Right ventricle myocardium superior (tissue), 1 donor: ENCODE measurements around the gene CD9. TPM values are rescaled to one million over a fixed set of nuclear protein-coding genes. Genes with fewer than 3 reads are reported as not detected.

Experiments used
- ATAC-seq: fragments of 200-7000 bp; cut with Tn5 transposase; one replicate; pipeline ENCODE4 v1.9.1; 2020; ENCODE audit warnings: mild to moderate bottlenecking; ENCODE audit not compliant: poor library complexity
- DNase-seq: peaks from one replicate; pipeline ENCODE4 v3.0.0-alpha.2; 2020
- intact Hi-C: fragments of 100-400 bp; cut with DNase I; formaldehyde crosslinking; loops from one replicate; pipeline ENCODE4 v1.11.2; 2022
- total RNA-seq: library from RNA; stranded (reverse); fragmentation: NEBNext Ultra II Directional; extraction: Animal tissue kit (Norgen Biotek cat#: 25700); gene quantifications from one replicate; pipeline ENCODE4 v1.2.1, GENCODE V29; 2021
- donor health status: DM: no; HTN: yes; CAD: no; lungs with severe emphysema.

CD9 gene
- total RNA-seq, 1 donor from 2014 or later, result 51.9 TPM

DNA sequence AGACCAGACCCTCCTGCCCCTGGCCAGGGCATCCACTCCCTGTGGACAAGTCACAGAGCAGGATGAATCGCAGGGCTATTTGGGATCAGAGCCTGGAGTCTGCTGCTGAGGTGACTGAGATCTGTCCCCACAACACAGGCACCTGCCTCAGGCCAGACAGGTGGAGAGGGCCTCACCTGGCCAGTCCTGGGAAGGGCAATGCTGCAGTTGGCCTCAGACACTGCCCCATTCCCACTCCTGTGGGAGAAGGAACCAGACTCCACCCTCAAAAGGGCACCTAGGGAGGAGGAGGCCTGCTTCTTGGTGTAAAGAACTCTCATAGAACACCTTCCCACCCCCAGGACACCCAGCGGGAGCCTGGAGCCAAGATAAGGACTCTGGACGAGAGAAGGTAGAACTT, 62.0 kb downstream of the CD9 start:
- intact Hi-C loops, result no loop called here
- ATAC-seq (no peak), DNase-seq (no peak)

DNA sequence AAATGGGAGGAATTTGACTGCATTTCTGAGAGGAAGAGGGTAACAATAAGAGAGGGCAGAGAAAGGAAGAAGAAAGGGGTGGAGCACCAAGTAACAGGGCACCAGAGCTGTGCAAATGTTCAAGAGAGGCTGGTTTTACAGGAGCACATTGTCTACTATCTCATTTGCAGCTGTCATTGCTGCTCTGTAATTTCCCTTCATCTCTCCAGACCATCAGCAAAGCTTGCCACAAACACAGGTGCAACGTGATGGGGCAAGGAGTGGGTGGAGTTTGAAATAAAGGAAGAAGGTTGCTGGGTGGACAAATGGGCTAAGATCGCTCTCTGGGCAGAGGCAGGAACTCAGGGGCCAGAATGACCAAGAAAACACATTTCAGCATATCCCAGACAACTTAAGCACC, 62.4 kb downstream of the CD9 start:
- ATAC-seq (no peak), DNase-seq (no peak)
- intact Hi-C loops, result no loop called here

DNA sequence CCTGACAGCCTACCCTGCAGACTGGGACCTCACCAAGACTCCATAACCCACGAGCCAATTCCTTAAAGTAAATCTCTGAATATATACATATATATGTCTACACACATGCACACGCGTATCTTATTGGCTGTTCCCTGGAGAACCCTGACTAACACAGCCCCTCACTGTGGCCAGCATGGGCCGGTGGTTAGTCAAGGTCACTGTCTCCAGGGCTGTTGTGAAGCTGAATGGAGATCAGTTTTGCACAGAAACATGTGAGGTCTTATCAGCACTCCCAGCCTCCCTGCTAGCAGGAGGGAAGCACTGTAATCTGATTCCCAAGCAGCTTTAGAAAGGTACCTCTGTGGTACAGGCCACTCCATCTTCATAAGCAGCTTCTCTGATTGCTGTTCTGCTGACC, 63.7 kb downstream of the CD9 start:
- intact Hi-C loops, result no loop called here
- ATAC-seq (no peak), DNase-seq (no peak)

- intact Hi-C loops, result no loop called here
- ATAC-seq (no peak), DNase-seq (no peak)
Measured at GRCh38 chr12:6264402-6265037, 64.3 kb downstream of the CD9 start.

DNA sequence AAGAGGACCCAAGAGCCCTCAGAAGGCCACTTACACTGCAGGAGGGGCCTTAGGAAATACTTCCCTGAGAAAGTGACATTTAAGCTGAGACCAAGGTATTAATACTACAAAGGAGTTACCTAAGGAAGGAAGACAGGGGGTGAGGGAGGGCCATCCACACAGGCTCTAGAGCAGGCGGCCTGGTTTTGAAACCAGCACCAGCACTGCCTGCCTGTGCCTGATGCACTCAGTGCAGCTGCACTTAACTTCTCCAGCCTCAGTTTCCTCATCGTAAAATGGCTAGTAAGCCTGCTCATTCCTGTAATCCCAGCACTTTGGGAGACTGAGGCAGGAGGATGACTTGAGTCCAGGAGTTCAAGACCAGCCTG, 64.8 kb downstream of the CD9 start:
- DNase-seq (no peak), ATAC-seq (no peak)
- intact Hi-C loops, result no loop called here

DNA sequence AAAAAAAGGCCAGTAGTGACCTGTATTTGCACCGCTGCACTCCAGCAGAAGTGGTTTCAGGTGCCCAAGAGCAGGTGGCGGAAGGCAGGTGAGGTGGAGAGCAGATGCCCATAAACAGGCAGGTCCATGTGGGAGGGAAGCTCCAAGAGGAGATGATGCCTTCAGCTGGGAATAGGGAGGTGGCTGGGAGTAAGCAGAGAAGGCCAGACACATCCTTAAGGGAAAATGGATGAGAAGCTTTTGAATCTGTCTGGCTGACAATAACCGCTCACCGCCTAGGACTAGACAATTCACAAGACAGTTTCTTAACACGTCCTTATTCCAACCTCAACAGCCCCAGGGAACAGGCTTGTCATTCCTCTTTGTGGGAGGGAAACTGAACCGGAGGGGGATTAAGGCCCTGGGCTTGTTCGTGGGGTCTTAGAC, 66.4 kb downstream of the CD9 start:
- intact Hi-C loops, result no loop called here
- no peak for ATAC-seq
- DNase-seq, result no peak

GRCh38 chr12:6266971-6267721, 66.9 kb downstream of the CD9 start:
- intact Hi-C loops, result no loop called here
- ATAC-seq (peak; percentile 15), DNase-seq (no peak)

GRCh38 chr12:6268484-6269157, 68.4 kb downstream of the CD9 start:
- DNase-seq (no peak), ATAC-seq (no peak)

DNA sequence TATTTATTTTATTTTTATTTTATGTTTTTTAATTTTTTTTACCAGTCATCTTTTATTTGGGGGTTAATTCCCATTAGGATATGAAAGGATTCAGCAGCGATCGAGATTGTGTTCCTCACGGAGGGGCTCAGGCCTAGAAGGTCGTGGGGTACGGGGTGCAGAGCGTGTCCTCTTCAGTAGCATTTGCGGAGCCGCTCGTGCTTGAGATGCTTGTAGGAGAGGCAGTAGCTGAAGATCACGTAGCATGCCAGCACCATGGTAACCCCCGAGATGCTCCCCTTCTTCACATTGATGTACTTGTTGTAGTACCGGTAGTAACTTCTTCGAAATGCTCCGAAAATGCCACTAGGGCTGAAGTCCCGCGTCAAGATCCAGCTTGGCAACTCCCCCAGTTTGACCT, 69.8 kb downstream of the CD9 start:
- no peak for DNase-seq
- no peak for ATAC-seq
- intact Hi-C loops, result no loop called here

More at GRCh38 chr12:6268484-6269157, 68.4 kb downstream of the CD9 start:
- intact Hi-C loops, result no loop called here

DNA sequence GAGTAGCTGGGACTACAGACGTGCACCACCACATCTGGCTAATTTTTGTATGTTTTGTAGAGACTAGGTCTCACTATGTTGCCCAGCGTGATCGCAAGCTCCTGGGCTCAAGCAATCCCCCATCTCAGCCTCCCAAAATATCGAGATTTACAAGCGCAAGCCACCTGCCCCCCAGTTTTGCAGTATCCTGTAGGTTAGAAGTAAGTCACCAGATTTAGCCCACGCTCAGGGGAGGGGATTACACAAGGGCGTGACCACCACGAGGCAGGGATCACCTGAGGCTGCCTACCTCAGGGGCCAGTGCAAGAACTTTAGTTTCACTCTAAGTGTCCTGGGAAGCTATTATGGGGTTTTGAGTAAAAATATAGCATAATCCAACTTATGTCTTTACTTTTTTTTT, 71.1 kb downstream of the CD9 start:
- DNase-seq (no peak), ATAC-seq (no peak)
- intact Hi-C loops, result no loop called here

- intact Hi-C loops, result no loop called here
- no peak for ATAC-seq
- no peak for DNase-seq
Measured at GRCh38 chr12:6272300-6273204, 72.4 kb downstream of the CD9 start.

GRCh38 chr12:6273205-6273540, 73.0 kb downstream of the CD9 start:
- intact Hi-C loops, result no loop called here
- DNase-seq, result no peak

GRCh38 chr12:6273541-6274230, 73.5 kb downstream of the CD9 start:
- intact Hi-C loops, result no loop called here
- DNase-seq (no peak), ATAC-seq (no peak)

More at GRCh38 chr12:6273205-6273540, 73.0 kb downstream of the CD9 start:
- no peak for ATAC-seq

- DNase-seq (peak; percentile 64), ATAC-seq (no peak)
- intact Hi-C loops, result no loop called here
Measured at GRCh38 chr12:6274231-6275221, 74.3 kb downstream of the CD9 start.

GRCh38 chr12:6275928-6276887, 76.0 kb downstream of the CD9 start:
- intact Hi-C loops, result no loop called here
- ATAC-seq (no peak), DNase-seq (no peak)

GRCh38 chr12:6276956-6277620, 76.9 kb downstream of the CD9 start:
- no peak for ATAC-seq
- no peak for DNase-seq
- intact Hi-C loops, result no loop called here
